Measurements from ENCODE around the gene CLEC10A.
"Not testable (repeated sequence)": the region's sequence is repeated elsewhere in the genome, so short reads cannot be mapped to it uniquely, and the experiment has no call there.

The CLEC10A gene

DNA sequence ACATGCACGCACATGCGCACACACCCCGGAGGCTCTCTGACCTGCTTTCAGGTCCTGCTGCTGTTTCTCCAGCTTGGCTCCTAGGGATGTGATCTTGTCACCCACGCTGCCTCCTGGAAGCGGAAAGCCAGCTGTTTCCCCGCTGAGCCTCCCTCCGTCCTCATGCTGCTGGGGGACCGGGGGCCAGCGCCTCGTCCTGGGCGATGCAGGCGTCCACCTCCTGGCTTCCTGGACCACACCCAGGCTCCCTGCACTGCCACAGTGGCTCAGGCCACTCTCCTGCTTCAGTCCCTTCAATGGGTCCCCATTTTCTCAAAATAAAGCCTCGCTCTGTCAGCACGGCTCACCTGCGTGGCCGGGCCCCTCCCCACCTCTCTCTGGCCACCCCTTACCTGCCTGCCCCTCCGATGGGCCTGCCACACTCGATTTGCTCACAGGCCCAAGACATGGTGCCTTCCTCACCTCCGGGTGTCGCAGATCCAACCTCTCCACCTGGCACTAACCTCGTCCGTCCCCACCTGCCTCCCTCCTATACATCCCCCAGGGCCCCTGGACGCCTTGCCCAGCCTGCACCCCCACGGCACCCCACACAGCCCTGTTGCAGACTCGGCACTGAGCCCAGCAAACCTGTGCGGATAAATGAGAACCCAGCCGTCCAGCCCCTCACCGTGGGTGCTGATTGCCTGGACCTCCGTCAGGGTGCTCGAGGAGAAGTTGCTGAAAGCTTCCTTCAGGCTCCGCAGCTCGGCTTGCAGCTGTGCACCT is 27.9 kb upstream of the CLEC10A start:
- no peak for DNase-seq

GRCh38 chr17:7107012-7107754 is 27.1 kb upstream of the CLEC10A start:
- DNase-seq: no peak

GRCh38 chr17:7102421-7102820 is 22.4 kb upstream of the CLEC10A start:
- no peak for DNase-seq

GRCh38 chr17:7101531-7101930 is 21.5 kb upstream of the CLEC10A start:
- no peak for DNase-seq

DNA sequence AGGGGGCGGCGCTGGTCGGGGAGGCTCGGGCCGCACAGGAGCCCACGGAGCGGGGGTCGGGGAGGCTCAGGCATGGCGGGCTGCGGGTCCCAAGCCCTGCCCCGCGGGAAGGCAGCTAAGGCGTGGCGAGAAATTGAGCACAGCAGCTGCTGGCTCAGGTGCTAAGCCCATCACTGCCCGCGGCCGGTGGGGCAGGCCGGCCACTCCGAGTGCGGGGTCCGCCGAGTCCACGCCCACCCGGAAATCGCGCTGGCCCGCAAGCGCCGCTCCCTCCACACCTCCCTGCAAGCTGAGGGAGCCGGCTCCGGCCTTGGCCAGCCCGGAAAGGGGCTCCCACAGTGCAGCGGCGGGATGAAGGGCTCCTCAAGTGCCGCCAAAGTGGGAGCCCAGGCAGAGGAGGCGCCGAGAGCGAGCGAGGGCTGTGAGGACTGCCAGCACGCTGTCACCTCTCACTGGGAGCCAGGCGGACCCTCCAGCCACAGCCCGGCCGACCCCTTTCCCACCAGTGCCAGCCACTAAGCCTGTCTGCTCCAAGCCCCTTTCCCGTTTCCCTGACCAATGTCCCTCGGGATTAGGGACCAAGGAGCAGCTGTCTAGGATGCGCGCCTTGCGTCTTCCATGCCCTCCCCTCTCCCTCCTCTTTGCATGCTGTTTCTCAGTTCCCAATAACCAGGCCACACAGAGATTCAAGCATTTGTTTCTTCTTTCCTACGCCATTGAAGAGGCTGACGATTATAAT is 20.8 kb upstream of the CLEC10A start:
- DNase-seq: not testable (repeated sequence)

DNA sequence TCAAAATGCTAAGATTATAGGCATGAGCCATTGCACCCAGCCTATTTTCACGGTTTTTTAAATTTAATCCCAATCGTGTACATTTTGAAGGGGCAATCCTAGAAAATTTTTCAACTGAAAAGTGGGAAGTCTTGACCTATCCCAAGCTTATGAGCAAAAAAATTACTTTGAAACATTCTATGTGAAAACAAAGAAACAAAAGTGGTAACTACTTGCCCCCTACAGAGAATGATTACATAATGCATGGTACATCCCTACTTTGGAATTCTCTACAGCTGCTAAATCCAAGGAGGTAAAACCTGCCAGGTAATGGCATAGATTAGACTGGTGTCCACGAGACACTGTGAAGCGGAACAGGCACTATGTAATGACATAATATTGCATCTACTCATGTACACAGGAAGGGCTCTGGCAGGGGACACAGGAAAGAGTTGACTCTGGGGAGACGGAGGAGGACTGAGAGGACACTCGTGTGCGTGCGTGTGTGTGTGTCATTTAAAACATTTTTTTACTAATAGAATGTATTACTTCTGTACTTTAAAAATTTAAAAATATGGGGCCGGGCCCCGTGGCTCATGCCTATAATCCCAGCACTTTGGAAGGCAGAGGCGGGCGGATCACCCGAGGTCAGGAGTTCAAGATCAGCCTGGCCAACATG is 18.9 kb upstream of the CLEC10A start:
- DNase-seq: no peak

DNA sequence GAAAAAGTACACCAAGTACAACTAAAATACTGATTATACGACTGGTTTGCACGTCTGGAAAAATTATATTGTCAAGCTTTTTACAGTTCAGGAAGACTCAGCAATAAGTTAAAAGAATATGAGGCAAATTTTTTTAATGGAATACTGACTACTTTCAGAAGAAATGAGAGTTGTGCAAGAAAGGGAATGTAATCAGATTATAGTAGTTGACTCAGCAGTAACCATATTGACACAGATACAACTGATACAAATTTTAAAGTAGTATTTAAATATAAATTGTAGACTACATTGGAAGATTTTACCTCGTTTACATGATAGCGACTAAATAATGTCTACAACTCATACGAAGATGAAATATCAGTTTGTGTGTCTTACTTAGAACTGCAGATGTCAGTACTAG is 17.9 kb upstream of the CLEC10A start:
- DNase-seq: no peak

DNA sequence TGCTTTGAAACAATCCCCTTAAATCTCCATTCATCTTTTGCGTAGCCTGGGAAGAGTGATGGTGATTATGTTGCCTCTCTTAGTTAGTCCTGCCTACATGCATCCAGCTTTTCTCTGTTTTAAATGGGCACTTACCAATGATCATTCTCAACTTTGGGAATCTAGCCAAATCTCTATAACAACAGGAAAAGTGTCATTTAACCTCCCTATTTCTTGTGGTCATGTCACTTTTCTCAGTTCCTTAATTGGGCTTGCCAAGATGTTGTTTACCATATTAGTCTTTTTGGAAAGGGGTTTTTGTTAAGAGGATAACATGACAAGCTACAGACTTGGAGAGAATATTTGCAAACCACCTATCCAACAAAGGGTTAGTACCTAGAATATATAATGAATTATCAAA is 15.6 kb upstream of the CLEC10A start:
- DNase-seq: no peak

GRCh38 chr17:7094652-7095019 is 14.6 kb upstream of the CLEC10A start:
- no peak for DNase-seq

GRCh38 chr17:7091311-7092005 is 11.4 kb upstream of the CLEC10A start:
- not testable (repeated sequence) for DNase-seq

DNA sequence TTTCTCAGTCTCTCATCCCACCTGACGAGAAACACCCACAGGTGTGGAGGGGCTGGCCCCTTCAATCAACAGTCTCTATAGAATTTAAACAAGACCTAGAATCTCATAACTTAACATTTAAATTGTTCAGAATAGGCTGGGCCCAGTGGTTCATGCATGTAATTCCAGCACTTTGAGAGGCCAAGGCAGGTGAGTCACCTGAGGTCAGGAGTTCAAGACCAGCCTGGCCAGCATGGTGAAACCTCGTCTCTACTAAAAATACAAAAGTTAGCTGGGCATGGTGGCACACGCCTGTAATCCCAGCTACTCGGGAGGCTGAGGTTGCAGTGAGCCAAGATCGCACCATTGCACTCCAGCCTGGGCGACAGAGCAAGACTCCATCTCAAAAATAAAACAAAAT is 9.5 kb upstream of the CLEC10A start:
- not testable (repeated sequence) for DNase-seq

DNA sequence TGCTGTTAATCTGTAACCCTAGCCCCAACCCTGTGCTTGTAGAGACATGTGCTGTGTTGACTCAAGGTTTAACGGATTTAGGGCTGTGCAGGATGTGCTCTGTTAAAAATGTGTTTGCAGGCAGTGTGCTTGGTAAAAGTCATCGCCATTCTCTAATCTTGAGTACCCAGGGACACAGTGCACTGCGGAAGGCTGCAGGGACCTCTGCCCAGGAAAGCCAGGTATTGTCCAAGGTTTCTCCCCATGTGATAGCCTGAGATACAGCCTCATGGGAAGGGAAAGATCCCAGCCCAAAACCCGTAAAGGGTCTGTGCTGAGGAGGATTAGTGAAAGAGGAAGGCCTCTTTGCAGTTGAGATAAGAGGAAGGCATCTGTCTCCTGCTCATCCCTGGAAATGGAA is 8.4 kb upstream of the CLEC10A start:
- DNase-seq: not testable (repeated sequence)

GRCh38 chr17:7084088-7084487 is 4.0 kb upstream of the CLEC10A start:
- no peak for DNase-seq

DNA sequence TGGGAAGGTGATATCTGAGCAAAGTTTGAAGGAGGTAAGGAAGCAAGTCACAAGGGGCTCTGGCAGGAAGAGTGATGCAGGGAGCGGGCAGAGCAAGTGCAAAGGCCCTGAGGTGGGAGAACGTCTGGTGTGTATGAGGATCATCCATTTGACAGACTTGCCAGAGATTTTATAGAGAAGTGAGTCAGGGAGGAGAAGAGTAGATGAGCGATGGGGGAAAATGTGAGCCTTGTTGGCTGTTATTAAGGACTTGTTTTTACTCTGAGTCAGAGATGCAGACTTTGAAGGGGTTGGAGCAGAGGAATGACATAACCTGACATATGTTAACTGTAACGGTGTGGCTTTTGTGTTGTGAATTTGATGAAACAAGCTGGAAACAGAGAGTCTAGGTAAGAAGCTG is 3.5 kb upstream of the CLEC10A start:
- no peak for DNase-seq

DNA sequence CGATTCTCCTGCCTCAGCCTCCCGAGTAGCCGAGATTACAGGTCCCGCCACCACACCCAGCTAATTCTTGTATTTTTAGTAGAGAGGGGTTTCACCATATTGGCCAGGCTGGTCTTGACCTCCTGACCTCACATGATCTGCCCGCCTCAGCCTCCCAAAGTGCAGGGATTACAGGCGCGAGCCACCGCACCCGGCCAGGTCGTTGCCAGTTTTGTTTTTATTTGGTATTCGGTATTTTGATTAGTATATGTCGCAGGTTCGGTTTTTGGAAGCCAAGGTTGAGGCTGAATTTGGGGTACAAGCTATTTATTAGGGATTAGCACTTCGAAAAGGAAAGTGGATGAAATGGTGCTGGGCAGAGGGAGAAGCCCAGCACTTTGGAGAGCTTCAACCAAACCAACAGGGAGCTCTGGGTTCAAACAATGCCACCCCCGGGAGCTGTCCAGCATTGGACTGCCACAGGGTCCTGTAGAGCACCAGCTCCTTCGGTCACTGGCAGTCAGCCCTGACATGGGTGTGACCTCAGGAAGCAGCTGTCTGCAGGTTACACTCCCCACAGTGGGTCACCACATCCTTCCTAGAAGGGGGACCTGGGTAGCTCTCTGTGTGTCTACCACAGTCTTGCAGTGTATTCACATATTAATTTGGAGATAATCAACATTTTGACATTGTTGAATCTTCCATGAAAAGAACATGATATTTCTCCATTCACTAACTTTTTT is 1.5 kb upstream of the CLEC10A start:
- no peak for DNase-seq

DNA sequence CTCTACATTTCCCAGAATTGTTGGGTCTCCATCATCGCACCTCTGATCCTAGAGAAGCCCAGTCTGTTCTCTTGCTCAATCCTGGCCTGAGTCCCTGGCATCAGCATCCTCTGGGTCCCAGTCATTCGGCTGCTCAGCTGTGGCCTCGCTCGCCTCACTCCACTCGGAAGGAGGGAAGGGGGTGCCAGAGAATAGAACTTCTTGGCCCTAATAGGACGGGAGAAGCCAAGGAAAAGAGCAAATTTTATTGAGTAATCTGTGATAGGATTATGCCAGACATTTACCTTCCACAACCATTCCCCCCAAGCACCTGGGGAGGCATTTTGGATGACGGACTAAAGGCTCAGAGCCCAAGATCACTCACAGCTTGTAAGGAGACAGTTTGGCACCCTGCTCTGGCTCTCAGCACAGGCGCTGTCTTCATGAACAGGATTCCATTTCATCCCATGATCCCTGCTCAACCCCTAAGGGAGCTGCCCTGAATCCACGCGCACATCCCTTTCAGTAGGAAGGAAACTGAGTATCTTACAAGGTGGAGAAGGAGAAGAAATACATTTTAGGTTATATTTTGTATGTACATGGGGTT is 498 bp upstream of the CLEC10A start:
- DNase-seq: no peak

GRCh38 chr17:7078711-7079110 is 1.3 kb downstream of the CLEC10A start:
- no peak for DNase-seq

DNA sequence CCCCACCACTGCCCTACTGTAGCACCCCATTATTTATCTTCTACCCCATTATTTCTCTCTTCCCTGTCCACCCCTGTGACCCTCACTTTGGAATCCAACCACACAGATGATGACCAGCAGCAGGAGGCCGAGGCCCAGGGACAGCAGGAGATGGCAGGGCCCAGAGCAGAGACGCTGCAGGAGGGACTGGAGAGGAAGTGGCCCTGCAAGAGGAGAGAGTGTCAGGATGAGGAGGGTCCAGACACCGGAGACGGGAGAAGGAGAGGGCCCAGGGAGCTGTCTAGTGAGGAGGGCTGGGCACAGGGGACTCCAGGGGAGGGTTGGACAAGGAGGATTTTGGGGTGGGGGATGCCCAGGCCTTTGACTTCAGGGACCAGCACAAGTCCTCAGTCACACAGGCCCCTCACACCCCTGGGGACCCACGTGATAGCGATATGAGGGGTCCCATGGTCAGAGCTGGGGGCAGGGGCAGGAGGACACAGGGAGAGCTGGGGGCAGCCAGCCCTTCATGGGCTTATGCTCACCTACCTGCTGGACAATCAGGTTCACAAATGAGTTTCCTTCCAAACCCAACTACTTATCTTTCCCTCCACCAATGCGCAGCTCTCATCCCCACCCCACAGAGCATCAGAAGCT is 2.0 kb downstream of the CLEC10A start:
- DNase-seq: no peak

GRCh38 chr17:7074931-7075330 is 5.1 kb downstream of the CLEC10A start:
- no peak for DNase-seq

GRCh38 chr17:7072406-7072805 is 7.6 kb downstream of the CLEC10A start:
- no peak for DNase-seq

- DNase-seq: no peak
These were observed 9.3 kb downstream of the CLEC10A start for GRCh38 chr17:7070712-7071111.

Data from islet precursor cell (in vitro differentiated cells).